Spleen (tissue), 11 donors: Measurements from ENCODE around the gene NCBP2. TPM values are rescaled to one million over a fixed set of nuclear protein-coding genes. Genes with fewer than 3 reads are reported as not detected.

Experiments used
- DNase-seq: peaks from one replicate; pipeline ENCODE4 v3.0.0-alpha.2; 2020
- H3K27ac ChIP-seq, 8 donors: fragments of 200-600 bp; sonication (generic) in 7 of 8; 1 replicate in 4 of 8; 2 replicates in 4 of 8; pipeline versions ENCODE4 v1.5.0 to v1.8.0; 2016 to 2021; ENCODE audit warnings: inconsistent platforms in 4 of 8, mild to moderate bottlenecking in 4 of 8, moderate library complexity in 1 of 8
- H3K27me3 ChIP-seq, 7 donors: fragments of 200-600 bp; sonication (generic) in 6 of 7; replicated peaks in 1 of 7; 1 replicate in 4 of 7; 2 replicates in 3 of 7; pipeline versions ENCODE4 v1.5.0 to v1.8.0; 2016 to 2021; ENCODE audit warnings: inconsistent platforms in 3 of 7, mild to moderate bottlenecking in 1 of 7
- H3K36me3 ChIP-seq, 6 donors: fragments of 200-600 bp; sonication (generic) in 5 of 6; 1 replicate in 4 of 6; 2 replicates in 2 of 6; pipeline versions ENCODE4 v1.5.0 to v1.8.0; 2016 to 2021; ENCODE audit warnings: inconsistent platforms in 2 of 6
- H3K4me1 ChIP-seq, 6 donors: fragments of 200-600 bp; sonication (generic) in 5 of 6; 1 replicate in 3 of 6; 2 replicates in 3 of 6; pipeline versions ENCODE4 v1.5.0 to v1.8.0; 2016 to 2021; ENCODE audit warnings: inconsistent platforms in 3 of 6
- H3K4me3 ChIP-seq, 8 donors: fragments of 200-600 bp; sonication (generic) in 7 of 8; 1 replicate in 4 of 8; 2 replicates in 4 of 8; pipeline versions ENCODE4 v1.5.0 to v1.8.0; 2016 to 2021; ENCODE audit warnings: inconsistent platforms in 4 of 8, mild to moderate bottlenecking in 4 of 8, moderate library complexity in 2 of 8
- H3K9me3 ChIP-seq, 8 donors: fragments of 200-600 bp; sonication (generic) in 7 of 8; 1 replicate in 4 of 8; 2 replicates in 4 of 8; pipeline versions ENCODE4 v1.5.0 to v1.8.0; 2016 to 2021; ENCODE audit warnings: inconsistent platforms in 4 of 8
- POLR2A ChIP-seq, 3 donors: fragments of 450-650 bp; IDR thresholded peaks; one replicate each; pipeline ENCODE4 v1.5.1; 2017; ENCODE audit warnings: antibody characterized with exemption in 3 of 3, mild to moderate bottlenecking in 1 of 3
- POLR2AphosphoS5 ChIP-seq, 3 donors: sonication (generic); formaldehyde crosslinking; IDR thresholded peaks; one replicate each; pipeline ENCODE4 v1.5.1; 2017; ENCODE audit warnings: antibody characterized with exemption in 3 of 3
- WGBS, 5 donors: extraction: QIAGEN DNeasy Blood & Tissue Kit in 3 of 5; methylation state at CpG; one replicate each; pipeline versions ENCODE4 v1.1.5 to v1.1.7; 2013 to 2018; 5-methylcytosine and 5-hydroxymethylcytosine counted together
- intact Hi-C: fragments of 100-400 bp; cut with DNase I; formaldehyde crosslinking; loops from one replicate; pipeline ENCODE4 v1.15.0; 2023; ENCODE audit warnings: low total_unique reads
- polyA plus RNA-seq, 3 donors: library from polyadenylated mRNA; stranded (reverse); fragments of 200-250 nt; gene quantifications; one replicate each; pipeline ENCODE4 v1.2.1, GENCODE V29; 2013
- total RNA-seq, 7 donors: library from RNA; depleted of rRNA in 3 of 7; stranded (reverse); fragments of >200 nt in 3 of 7; fragmentation: NEBNext Ultra II Directional in 4 of 7; extraction: Animal tissue kit (Norgen Biotek cat#: 25700) in 4 of 7; gene quantifications; one replicate each; pipeline versions ENCODE4 v1.1.0 to v1.2.1, GENCODE V29; 2016 to 2021
- TF ChIP-seq, protein P1 (sequence below), 11 experiments: fragments of 200-600 bp in 7 of 11; fragments of 450-650 bp in 4 of 11; sonication (generic) in 4 of 11; IDR thresholded peaks in 8 of 11; conservative IDR thresholded peaks in 3 of 11; 1 replicate in 7 of 11; 2 replicates in 4 of 11; pipeline versions ENCODE4 v1.4.0 to v1.8.0; 2016 to 2021; ENCODE audit warnings: antibody characterized with exemption in 11 of 11, inconsistent platforms in 4 of 11, mild to moderate bottlenecking in 1 of 11
- donor health status: healthy with polysubstance abuse.
- donor health status: DM: no; HTN: no; CAD: no; lungs with moderate emphysema.
- donor health status: DM: no; HTN: no; CAD: no.
- donor health status: Bipolar disorder and iron deficiency.
- donor health status: healthy.
- donor health status: DM: no; HTN: no; CAD: no.
- donor health status: DM: yes; HTN: yes; CAD: no.

NCBP2 gene
- total and polyA plus RNA-seq, 10 donors: 44.6 to 61.1 (median 49.9) TPM

DNA sequence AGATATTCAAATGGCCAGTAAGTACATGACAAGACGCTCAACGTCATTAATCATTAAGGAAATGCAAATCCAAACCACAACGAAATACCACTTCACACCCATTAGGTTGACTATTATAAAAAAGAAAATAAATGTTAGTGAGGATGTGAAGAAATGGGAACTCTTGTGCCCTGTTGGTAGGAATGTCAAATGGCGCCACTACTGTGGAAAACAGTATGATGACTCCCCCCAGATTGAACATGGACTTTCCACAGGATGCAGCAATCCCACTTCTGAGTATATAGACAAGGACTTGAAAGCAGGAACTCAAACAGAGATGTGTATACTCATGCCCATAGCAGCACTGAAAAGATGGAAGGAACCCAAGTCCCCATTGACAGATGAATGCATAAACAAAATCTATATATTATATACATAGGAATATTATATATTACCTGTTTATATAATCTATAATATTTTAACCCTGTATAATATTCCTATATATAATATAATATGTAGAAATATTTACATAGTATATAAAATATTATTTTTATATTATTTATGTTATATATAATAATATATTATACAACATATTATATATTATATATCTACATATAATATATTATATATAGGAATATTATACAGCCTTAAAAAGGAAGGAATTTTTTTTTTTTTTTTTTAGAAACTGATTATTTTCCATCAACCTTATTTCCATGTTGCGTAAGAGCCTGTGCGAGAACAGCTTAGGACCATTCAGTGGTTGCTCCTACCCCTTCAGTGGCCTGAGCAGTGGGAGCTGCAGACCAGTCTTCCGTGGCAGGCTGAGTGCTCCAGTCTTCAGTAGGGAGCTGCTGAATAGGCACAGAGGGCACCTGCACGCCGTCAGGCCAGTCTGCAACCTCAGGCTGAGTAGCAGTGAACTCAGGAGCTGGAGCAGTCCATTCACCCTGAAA is 43.9 kb upstream of the NCBP2 start:
- TF ChIP-seq POLR2AphosphoS5 (IDR thresholded peaks at IDR 0.05) (no peak), POLR2A (IDR thresholded peaks at IDR 0.05) (no peak)
- TF ChIP-seq, protein P1, sequence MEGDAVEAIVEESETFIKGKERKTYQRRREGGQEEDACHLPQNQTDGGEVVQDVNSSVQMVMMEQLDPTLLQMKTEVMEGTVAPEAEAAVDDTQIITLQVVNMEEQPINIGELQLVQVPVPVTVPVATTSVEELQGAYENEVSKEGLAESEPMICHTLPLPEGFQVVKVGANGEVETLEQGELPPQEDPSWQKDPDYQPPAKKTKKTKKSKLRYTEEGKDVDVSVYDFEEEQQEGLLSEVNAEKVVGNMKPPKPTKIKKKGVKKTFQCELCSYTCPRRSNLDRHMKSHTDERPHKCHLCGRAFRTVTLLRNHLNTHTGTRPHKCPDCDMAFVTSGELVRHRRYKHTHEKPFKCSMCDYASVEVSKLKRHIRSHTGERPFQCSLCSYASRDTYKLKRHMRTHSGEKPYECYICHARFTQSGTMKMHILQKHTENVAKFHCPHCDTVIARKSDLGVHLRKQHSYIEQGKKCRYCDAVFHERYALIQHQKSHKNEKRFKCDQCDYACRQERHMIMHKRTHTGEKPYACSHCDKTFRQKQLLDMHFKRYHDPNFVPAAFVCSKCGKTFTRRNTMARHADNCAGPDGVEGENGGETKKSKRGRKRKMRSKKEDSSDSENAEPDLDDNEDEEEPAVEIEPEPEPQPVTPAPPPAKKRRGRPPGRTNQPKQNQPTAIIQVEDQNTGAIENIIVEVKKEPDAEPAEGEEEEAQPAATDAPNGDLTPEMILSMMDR (IDR thresholded peaks at IDR 0.05 in 8 of 11, conservative IDR thresholded peaks at IDR 0.05 in 3 of 11): no peak
- DNase-seq: no peak
- Histone ChIP-seq H3K4me3 (no peak overlapping the region), H3K36me3 (no peaks in the 10 kb centered on the region), H3K9me3 (peaks cover 0 to 19% (median 14%) of the 10 kb centered on the region in 8 donors), H3K4me1 (no peaks in the 10 kb centered on the region), H3K27me3 (peaks cover 0 to 22% (median 0%) of the 10 kb centered on the region in 7 donors), H3K27ac (no peak overlapping the region)
- intact Hi-C loops: no loop called here
- WGBS, 5 donors: 85 to 94% (median 88%) methylated on average over 9 of the region's 9 CpGs

DNA sequence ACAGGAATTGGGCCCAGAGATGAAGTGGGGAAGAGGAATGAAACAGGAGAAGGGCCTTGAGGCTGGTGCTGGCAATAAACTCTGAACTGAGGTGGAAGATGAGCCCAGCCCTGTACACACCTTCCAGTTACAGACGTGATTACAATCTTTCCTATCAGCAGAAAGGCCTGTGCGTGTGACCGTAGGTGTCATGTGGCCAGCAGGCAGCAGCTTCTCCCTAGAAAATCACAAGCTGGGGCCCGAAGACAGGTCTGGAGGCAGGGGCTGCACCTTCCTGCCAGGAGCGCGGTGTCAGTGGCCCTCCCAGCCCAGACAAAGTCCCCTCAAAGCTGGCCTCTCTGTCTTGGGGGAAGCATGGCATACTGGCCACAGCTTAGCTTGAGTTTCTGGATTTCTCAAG is 43.0 kb upstream of the NCBP2 start:
- peaks cover 0 to 19% (median 14%) of the 10 kb centered on the region in 8 donors for H3K9me3 ChIP-seq
- DNase-seq: peak; percentile 41
- peaks cover 0 to 23% (median 0%) of the 10 kb centered on the region in 7 donors for H3K27me3 ChIP-seq
- WGBS, 5 donors: 59 to 85% (median 82%) methylated on average over 3 to 6 of the region's 6 CpGs
- no peak overlapping the region for H3K4me3 ChIP-seq
- no peaks in the 10 kb centered on the region for H3K36me3 ChIP-seq
- no peak overlapping the region for H3K27ac ChIP-seq
- TF ChIP-seq POLR2A (IDR thresholded peaks at IDR 0.05) (no peak), POLR2AphosphoS5 (IDR thresholded peaks at IDR 0.05) (no peak)
- TF ChIP-seq, protein P1 (IDR thresholded peaks at IDR 0.05 in 8 of 11, conservative IDR thresholded peaks at IDR 0.05 in 3 of 11): no peak
- intact Hi-C loops: no loop called here
- H3K4me1 ChIP-seq: no peaks in the 10 kb centered on the region

DNA sequence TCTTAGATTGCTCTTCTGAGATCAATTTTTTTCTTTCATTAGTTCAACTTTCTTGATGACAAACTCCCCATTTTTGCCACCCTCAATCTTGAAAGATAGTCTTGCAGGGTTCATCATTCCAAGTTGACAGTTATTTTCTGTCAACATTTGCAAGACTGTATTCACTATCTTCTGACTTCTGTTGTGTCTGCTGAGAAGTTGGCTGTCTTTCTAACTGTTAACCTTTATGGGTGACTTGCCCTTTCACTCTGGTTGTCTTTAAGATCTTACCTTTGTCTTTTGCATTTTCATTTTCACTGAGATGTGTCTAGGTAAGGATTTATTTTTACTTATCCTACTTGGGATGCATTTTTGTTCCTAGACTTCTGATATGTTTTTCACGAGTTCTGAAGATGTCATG is 40.9 kb upstream of the NCBP2 start:
- H3K4me3 ChIP-seq: no peak overlapping the region
- no peak for DNase-seq
- H3K36me3 ChIP-seq: no peaks in the 10 kb centered on the region
- no peak overlapping the region for H3K27ac ChIP-seq
- peaks cover 0 to 19% (median 14%) of the 10 kb centered on the region in 8 donors for H3K9me3 ChIP-seq
- TF ChIP-seq, protein P1 (IDR thresholded peaks at IDR 0.05 in 8 of 11, conservative IDR thresholded peaks at IDR 0.05 in 3 of 11): no peak
- TF ChIP-seq POLR2AphosphoS5 (IDR thresholded peaks at IDR 0.05) (no peak), POLR2A (IDR thresholded peaks at IDR 0.05) (no peak)
- peaks cover 0 to 8% (median 2%) of the 10 kb centered on the region in 6 donors for H3K4me1 ChIP-seq
- 54 to 83% (median 62%) methylated on average over 1 of the region's 1 CpG for WGBS, 5 donors
- peaks cover 0 to 30% (median 0%) of the 10 kb centered on the region in 7 donors for H3K27me3 ChIP-seq
- intact Hi-C loops: no loop called here

DNA sequence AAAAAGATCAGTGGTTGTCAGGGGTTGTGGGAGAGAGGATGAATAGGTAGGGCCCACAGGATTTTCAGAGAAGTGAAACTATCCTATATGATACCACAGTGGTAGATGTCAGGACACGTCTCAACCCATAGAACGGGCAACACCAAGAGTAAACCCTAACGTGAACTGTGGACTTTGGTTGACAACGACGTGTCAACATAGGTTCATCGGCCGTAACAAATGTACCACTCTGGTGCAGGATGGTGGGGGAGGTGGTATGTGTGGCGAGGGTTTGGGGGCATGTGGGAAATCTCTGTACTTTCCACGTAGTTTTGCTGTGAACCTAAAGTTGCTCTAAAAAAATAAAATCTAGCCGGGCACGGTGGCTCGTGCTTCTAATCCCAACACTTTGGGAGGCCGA is 39.3 kb upstream of the NCBP2 start:
- H3K4me1 ChIP-seq: peaks cover 0 to 8% (median 2%) of the 10 kb centered on the region in 6 donors
- no peak for TF ChIP-seq POLR2A (IDR thresholded peaks at IDR 0.05)
- no peak for TF ChIP-seq POLR2AphosphoS5 (IDR thresholded peaks at IDR 0.05)
- TF ChIP-seq, protein P1 (IDR thresholded peaks at IDR 0.05 in 8 of 11, conservative IDR thresholded peaks at IDR 0.05 in 3 of 11): no peak
- no peaks in the 10 kb centered on the region for H3K36me3 ChIP-seq
- intact Hi-C loops: no loop called here
- peaks cover 0 to 19% (median 14%) of the 10 kb centered on the region in 8 donors for H3K9me3 ChIP-seq
- no peak overlapping the region for H3K4me3 ChIP-seq
- H3K27me3 ChIP-seq: peaks cover 0 to 25% (median 0%) of the 10 kb centered on the region in 7 donors
- no peak overlapping the region for H3K27ac ChIP-seq
- no peak for DNase-seq
- WGBS, 5 donors: 85 to 94% (median 88%) methylated on average over 13 of the region's 13 CpGs
